Calu3 (cell line): ENCODE measurements around the gene MAEA. TPM values are rescaled to one million over a fixed set of nuclear protein-coding genes. Genes with fewer than 3 reads are reported as not detected.
"Not testable (repeated sequence)": the region's sequence is repeated elsewhere in the genome, so short reads cannot be mapped to it uniquely, and the experiment has no call there.

Source experiments
- BruUV-seq: library from RNA; stranded (reverse); fragments of 400-500 nt; replicated peaks from 2 replicates; lab custom pipeline; 2021; lab: Mats Ljungman, UMichigan
- CTCF ChIA-PET: fragments of 300-600 bp; sonication (Branson Sonifier 250); formaldehyde crosslinking; loops from one replicate; lab custom pipeline; 2022; ENCODE audit warnings: antibody characterized with exemption; lab: Charles Lee
- DNase-seq: peaks from one replicate; pipeline ENCODE4 v3.0.0; 2022
- H3K27ac Mint-ChIP-seq: one replicate; pipeline ENCODE4 v1.8.0; 2022; ENCODE audit warnings: mixed read lengths; ENCODE audit not compliant: unreplicated experiment
- H3K27me3 Mint-ChIP-seq: one replicate; pipeline ENCODE4 v1.8.0; 2022; ENCODE audit warnings: mixed read lengths; ENCODE audit not compliant: unreplicated experiment
- H3K36me3 Mint-ChIP-seq: one replicate; pipeline ENCODE4 v1.8.0; 2022; ENCODE audit warnings: mild to moderate bottlenecking, moderate library complexity, mixed read lengths; ENCODE audit not compliant: insufficient read depth, unreplicated experiment
- H3K4me1 Mint-ChIP-seq: one replicate; pipeline ENCODE4 v1.8.0; 2022; ENCODE audit warnings: mild to moderate bottlenecking, low read depth, mixed read lengths; ENCODE audit not compliant: unreplicated experiment
- H3K4me3 Mint-ChIP-seq: one replicate; pipeline ENCODE4 v1.8.0; 2022; ENCODE audit warnings: mild to moderate bottlenecking, low read depth, moderate library complexity, mixed read lengths; ENCODE audit not compliant: unreplicated experiment
- H3K9me3 Mint-ChIP-seq: one replicate; pipeline ENCODE4 v1.8.0; 2022; ENCODE audit warnings: low read depth, mixed read lengths; ENCODE audit not compliant: unreplicated experiment
- intact Hi-C: fragments of 100-400 bp; cut with micrococcal nuclease; formaldehyde crosslinking; loops from one replicate; pipeline ENCODE4 v1.10.0; 2022; ENCODE audit not compliant: unreplicated experiment
- total RNA-seq: library from RNA; stranded (reverse); gene quantifications from 2 replicates; pipeline ENCODE4 v1.2.3, GENCODE V29; 2022
- TF ChIP-seq, protein P1 (sequence below): fragments of 200-600 bp; IDR thresholded peaks from one replicate; pipeline ENCODE4 v1.8.0; 2022; ENCODE audit warnings: antibody characterized with exemption; ENCODE audit not compliant: unreplicated experiment

MAEA gene
- total RNA-seq, 1 experiment from 2014 or later: 59.0 TPM

DNA sequence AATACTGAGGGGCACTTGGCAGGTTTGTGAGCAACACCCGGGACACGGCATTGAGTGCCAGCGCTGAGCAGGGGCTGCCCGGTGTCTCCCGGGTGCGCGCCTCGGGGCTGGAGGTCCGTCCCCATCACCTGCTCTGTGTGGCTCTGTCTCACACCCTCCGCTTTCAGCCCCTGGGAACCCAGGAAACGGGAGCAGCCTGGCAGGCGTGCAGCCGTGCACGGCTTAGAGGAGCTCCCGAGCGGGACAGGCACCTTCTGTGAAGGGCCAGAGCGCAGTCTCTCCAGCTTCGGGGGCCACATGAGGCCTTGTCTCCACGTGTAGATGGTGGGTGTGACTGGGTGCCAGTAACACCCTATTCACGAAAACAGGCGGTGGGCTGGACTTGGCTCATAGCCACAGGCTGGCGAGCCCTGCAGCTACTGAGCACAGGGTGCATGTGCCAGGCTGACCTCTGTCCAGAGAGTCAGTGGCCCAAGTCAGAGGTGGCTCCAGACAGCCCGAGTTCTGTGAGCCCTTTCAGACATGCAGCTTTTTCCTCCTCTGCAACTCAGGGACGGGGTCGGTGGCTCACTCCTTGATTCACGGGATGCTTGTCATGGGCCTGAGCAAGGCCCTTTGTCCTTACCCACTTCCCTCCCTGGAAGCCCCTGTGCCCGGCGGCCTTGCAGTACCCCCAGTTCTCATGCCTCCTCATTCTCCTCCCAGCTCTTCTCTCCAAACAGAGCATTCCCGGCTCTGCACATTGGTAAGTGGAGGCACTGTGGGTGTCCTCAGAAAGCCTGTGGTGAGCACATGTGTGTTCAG, 80.8 kb downstream of the MAEA start:
- TF ChIP-seq, protein P1, sequence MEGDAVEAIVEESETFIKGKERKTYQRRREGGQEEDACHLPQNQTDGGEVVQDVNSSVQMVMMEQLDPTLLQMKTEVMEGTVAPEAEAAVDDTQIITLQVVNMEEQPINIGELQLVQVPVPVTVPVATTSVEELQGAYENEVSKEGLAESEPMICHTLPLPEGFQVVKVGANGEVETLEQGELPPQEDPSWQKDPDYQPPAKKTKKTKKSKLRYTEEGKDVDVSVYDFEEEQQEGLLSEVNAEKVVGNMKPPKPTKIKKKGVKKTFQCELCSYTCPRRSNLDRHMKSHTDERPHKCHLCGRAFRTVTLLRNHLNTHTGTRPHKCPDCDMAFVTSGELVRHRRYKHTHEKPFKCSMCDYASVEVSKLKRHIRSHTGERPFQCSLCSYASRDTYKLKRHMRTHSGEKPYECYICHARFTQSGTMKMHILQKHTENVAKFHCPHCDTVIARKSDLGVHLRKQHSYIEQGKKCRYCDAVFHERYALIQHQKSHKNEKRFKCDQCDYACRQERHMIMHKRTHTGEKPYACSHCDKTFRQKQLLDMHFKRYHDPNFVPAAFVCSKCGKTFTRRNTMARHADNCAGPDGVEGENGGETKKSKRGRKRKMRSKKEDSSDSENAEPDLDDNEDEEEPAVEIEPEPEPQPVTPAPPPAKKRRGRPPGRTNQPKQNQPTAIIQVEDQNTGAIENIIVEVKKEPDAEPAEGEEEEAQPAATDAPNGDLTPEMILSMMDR: no peak
- H3K4me3 Mint-ChIP-seq: no peak overlapping the region
- no peaks in the 10 kb centered on the region for H3K4me1 Mint-ChIP-seq
- no peak overlapping the region for H3K27ac Mint-ChIP-seq
- intact Hi-C loops: no loop called here
- H3K27me3 Mint-ChIP-seq: no peaks in the 10 kb centered on the region
- DNase-seq: no peak
- no TSS peak for BruUV-seq
- CTCF ChIA-PET: no interaction called here
- no peaks in the 10 kb centered on the region for H3K36me3 Mint-ChIP-seq
- no peaks in the 10 kb centered on the region for H3K9me3 Mint-ChIP-seq

DNA sequence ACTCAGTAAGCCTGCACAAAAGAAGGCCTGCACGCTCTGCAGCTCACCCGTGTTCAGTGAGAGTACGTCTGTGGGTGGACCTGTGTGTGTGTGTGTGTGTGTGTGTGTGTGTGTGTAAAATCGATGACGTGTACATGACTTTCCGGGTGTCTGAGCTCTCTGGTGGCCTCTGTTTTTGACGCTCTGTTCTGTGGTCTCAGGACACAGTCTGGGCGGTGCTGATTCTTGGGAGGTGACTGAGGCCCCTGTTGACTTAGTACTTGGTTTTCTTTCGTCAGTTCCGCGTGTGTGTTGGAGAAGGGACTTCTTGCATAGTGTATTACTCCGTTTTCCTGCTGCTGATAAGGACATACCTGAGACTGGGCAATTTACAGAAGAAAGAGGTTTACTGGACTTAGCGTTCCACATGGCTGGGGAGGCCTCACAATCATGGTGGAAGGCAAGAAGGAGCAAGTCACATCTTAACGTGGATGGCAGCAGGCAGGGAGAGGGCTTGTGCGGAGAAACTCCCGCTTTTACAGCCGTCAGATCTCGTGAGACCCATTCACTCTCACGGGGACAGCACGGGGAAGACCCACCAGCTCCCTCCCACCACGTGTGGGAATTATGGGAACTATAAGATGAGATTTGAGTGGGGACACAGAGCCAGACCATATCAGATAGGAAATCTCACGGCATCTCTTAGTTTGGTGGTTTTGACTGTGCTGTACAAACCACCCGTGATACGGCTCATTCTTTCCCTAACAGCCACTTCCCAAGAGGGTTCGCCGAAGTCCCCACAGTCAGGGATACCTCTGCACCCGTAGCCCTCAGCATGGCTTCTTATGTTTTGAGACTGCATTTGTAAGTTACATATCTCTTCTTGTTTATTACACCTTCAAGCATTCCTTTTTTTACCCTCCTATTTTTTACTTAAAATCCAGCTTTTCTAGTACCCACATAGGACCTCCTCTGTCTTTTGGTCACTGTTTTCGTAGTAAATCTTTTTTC, 81.8 kb downstream of the MAEA start:
- intact Hi-C loops: no loop called here
- no peak for DNase-seq

DNA sequence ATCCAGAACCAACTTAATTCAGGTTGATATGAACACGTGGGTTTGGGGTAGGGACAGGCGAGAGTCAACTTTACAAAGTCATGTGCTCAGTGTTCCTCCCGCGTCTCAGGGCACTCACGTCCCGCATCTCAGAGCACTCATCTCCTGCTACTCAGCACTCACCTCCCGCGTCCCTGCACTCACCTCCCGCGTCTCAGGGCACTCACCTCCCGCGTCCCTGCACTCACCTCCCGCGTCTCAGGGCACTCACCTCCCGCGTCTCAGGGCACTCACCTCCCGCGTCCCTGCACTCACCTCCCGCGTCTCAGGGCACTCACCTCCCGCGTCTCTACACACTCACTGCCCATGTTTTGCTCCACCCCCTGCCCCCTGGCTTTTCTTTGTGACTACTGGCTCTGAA, 82.9 kb downstream of the MAEA start:
- BruUV-seq, H3K27ac Mint-ChIP-seq, H3K4me1 Mint-ChIP-seq, H3K4me3 Mint-ChIP-seq, H3K9me3 Mint-ChIP-seq, CTCF ChIA-PET, H3K36me3 Mint-ChIP-seq, DNase-seq, H3K27me3 Mint-ChIP-seq, intact Hi-C loops: not testable (repeated sequence)

More for the DNA sequence above, 81.8 kb downstream of the MAEA start:
- Mint-ChIP-seq H3K27me3 (no peaks in the 10 kb centered on the region), H3K4me1 (no peaks in the 10 kb centered on the region), H3K36me3 (no peaks in the 10 kb centered on the region), H3K4me3 (no peak overlapping the region), H3K9me3 (no peaks in the 10 kb centered on the region), H3K27ac (no peak overlapping the region)
- CTCF ChIA-PET: no interaction called here
- no TSS peak for BruUV-seq
- TF ChIP-seq, protein P1: no peak

DNA sequence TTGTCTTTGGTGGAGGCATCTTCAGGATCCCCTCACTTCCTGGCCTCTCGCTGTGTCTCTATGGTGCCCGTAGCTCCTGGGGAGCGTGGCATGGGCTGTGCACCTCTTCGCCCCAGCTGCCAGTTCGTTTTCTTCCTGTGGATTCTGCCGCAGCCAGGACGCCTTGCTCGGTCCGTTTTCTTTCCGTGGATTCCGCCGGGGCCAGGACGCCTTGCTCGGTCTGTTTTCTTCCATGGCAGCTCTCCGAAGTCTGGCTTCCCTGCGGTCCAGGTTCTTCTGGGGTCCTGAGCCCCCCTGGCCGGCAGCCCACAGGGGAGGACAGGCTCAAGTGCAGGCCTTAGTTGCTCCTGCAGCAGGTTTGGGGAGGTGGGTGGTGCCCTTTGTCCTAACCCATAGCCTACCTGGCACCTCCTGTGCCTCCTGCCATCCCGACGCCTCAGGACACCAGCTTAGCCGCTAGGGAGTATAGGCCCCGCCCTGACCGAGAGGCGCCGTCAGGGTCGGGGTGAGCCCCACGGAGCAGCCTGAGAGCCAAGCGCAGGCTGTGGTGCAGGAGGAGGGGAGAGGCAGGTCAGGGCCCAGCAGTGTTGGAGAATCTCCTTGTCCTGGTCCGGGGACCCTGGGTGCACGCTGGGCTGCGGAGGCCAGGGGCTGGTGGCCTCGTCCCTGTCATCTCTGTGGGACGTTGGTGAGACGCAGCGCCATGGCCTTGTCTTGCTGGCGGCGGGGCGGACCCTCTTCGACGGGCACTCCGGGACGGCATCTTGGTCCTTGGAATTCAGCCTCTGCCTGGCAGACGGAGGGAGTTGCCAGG, 84.4 kb downstream of the MAEA start:
- BruUV-seq: no TSS peak
- Mint-ChIP-seq H3K9me3 (no peaks in the 10 kb centered on the region), H3K27me3 (no peaks in the 10 kb centered on the region), H3K27ac (no peak overlapping the region), H3K4me1 (no peaks in the 10 kb centered on the region), H3K4me3 (no peak overlapping the region), H3K36me3 (no peaks in the 10 kb centered on the region)
- TF ChIP-seq, protein P1: no peak
- CTCF ChIA-PET: no interaction called here
- DNase-seq: no peak
- intact Hi-C loops: no loop called here
